ENCODE measurements around the gene MRPL1.

The MRPL1 gene

GRCh38 chr4:77990456-77990855, 127.8 kb downstream of the MRPL1 start:
- no peak for DNase-seq

GRCh38 chr4:77990904-77991358, 128.3 kb downstream of the MRPL1 start:
- no peak for DNase-seq

DNA sequence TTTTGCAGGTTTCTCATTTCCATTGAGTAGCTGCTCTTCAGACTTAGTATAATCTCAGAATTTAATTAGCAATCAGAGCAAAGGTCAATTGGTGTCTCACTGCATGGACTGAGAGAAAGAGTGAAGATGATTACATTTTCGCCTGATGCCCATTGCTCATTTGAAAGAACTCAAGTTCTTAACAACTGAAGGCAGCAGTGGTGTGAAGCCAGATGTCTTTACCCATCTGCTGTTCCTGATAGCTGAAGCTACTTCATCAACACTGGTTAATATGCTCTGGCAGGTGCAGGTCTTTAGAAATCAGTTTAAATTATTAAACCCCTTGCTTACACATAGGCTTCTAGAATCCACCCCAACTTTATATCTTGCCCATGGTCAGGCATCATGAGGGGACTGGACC, 130.0 kb downstream of the MRPL1 start:
- DNase-seq, result no peak

- DNase-seq, result peak; percentile 9
Measured at GRCh38 chr4:77994194-77994721, 131.6 kb downstream of the MRPL1 start.

DNA sequence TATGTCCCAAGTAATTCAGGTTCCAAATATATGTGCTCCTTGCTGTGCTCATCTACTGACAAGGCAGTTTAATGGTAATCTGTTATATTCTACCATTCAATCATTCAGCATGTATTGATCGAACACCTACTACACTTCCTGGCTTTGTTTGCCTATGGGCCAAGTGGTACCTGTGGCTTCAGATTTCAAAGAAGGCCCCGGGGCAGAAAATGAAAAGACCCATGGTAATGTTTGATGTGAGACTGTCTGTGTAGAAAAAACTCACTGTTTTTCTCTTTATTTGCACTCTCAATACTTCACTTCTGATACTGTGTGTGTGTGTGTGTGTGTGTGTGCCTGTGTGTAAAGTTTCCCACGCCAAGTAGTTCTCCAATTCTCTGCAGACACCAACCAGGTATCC, 133.4 kb downstream of the MRPL1 start:
- no peak for DNase-seq

- no peak for DNase-seq
Measured at GRCh38 chr4:78001531-78001930, 138.9 kb downstream of the MRPL1 start.

DNA sequence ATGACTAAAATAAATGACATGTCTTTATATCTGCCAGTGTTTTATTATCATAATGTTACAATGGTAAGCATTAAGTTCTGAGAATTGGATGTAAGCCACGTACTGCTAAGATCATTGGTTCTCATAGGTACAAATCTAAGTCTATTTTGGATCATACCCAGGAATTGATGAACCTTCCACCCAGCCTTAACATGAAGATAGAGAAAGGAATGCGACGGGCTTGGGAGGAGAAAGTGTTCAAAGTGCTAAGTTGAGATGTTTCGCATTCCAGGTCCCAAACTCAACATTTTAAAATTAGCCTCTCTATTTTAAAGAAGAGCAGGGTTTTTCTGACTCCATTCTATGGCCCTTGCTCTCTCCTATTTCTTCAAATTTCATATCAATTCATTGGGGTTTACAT, 139.6 kb downstream of the MRPL1 start:
- no peak for DNase-seq
